ENCODE data around the gene DNAH14. TPM values are rescaled to one million over a fixed set of nuclear protein-coding genes. Genes with fewer than 3 reads are reported as not detected.
"Not testable (repeated sequence)": the region's sequence is repeated elsewhere in the genome, so short reads cannot be mapped to it uniquely, and the experiment has no call there.

The DNAH14 gene
- total and polyA plus RNA-seq, 8 donors = 7.9 to 27.6 (median 17.5) TPM

DNA sequence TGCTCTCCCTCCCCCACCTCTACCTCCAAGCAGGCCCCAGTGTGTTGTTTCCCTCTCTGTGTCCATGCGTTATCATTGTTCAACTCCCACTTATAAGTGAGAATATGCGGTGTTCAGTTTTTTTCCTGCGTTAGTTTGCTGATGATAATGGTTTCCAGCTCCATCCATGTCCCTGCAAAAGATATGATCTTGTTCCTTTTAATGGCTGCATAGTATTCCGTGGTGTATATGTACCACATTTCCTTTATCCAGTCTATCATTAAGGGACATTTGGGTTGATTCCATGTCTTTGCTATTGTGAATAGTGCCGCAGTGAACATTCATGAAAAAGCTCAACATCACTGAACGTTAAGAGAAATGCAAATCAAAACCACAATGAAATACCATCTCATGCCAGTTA lies 58.6 kb downstream of the DNAH14 start:
- Histone ChIP-seq H3K4me1 (no peaks in the 10 kb centered on the region), H3K36me3 (no peaks in the 10 kb centered on the region), H3K9me3 (no peaks in the 10 kb centered on the region), H3K27me3 (no peaks in the 10 kb centered on the region), H3K4me3 (no peak overlapping the region), H3K27ac (no peak overlapping the region)
- TF ChIP-seq, protein P1, sequence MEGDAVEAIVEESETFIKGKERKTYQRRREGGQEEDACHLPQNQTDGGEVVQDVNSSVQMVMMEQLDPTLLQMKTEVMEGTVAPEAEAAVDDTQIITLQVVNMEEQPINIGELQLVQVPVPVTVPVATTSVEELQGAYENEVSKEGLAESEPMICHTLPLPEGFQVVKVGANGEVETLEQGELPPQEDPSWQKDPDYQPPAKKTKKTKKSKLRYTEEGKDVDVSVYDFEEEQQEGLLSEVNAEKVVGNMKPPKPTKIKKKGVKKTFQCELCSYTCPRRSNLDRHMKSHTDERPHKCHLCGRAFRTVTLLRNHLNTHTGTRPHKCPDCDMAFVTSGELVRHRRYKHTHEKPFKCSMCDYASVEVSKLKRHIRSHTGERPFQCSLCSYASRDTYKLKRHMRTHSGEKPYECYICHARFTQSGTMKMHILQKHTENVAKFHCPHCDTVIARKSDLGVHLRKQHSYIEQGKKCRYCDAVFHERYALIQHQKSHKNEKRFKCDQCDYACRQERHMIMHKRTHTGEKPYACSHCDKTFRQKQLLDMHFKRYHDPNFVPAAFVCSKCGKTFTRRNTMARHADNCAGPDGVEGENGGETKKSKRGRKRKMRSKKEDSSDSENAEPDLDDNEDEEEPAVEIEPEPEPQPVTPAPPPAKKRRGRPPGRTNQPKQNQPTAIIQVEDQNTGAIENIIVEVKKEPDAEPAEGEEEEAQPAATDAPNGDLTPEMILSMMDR (IDR thresholded peaks at IDR 0.05) = no peak
- FAIRE-seq (no peak), DNase-seq (no peak), ATAC-seq (no peak)
- WGBS, 2 donors = 93 to 94% methylated on average over 6 of the region's 6 CpGs
- intact Hi-C loops (cut with DNase I) = no loop called here

DNA sequence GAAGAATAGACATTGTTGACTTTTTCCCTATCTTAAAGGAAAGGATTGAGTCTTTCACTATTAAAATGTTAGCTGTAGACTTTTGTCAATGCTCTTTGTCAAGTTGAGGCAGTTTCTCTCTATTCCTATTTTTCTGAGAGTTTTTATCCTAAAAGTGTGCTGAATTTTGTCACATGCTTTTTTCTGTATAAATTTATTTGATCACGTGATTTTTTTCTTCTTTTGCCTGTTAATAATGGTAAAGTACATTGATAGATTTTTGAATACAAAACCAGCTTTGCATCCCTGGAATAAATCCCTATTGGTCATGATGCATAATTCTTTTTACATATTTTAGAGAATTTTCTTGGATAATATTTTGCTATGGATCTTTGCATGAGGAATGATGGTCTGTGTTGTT lies 60.1 kb downstream of the DNAH14 start:
- DNase-seq = no peak
- Histone ChIP-seq H3K36me3 (no peaks in the 10 kb centered on the region), H3K4me1 (no peaks in the 10 kb centered on the region), H3K27me3 (no peaks in the 10 kb centered on the region), H3K9me3 (no peaks in the 10 kb centered on the region), H3K4me3 (no peak overlapping the region), H3K27ac (no peak overlapping the region)
- intact Hi-C loops (cut with DNase I) = no loop called here
- no peak for ATAC-seq
- TF ChIP-seq, protein P1 (IDR thresholded peaks at IDR 0.05) = no peak
- FAIRE-seq = no peak
- WGBS, 2 donors = 68 to 71% methylated on average over 1 of the region's 1 CpG

DNA sequence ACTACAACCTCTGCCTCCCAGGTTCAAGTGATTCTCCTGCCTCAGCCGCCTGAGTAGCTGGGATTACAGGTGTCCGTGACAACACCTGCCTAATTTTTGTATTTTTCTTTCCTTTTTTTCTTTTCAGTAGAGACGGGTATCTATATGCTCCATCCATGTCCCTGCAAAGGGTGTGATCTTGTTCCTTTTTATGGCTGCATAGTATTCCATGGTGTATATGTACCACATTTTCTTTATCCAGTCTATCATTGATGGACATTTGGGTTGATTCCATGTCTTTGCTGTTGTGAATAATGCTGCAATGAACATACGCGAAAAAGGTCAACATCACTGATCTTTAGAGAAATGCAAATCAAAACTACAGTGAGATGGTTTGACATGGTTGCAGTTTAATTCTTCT lies 62.1 kb downstream of the DNAH14 start:
- H3K27me3 ChIP-seq; H3K4me3 ChIP-seq; H3K36me3 ChIP-seq; H3K4me1 ChIP-seq; FAIRE-seq; DNase-seq; H3K9me3 ChIP-seq; intact Hi-C loops (cut with DNase I); ATAC-seq; H3K27ac ChIP-seq: not testable (repeated sequence)
- 95 to 97% methylated on average over 5 of the region's 5 CpGs for WGBS, 2 donors

DNA sequence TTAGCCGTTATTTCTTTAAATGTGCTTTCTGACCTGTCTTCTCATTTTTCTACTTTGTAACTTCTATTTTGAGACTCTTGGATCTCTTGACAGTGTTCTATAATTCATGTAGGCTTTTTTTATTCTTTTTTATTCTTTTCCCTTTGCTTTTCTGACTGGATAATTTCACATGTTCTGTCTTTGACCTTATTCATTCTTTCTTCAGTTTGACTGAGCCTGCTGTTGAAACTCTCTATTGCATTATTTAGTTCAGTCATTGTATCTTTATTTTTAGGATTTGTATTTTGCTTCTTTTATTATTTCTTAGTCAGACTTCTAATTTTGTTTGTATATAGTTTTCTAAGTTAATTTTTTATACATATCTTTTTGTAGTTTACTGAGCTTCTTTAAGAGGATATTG lies 66.1 kb downstream of the DNAH14 start:
- no peaks in the 10 kb centered on the region for H3K9me3 ChIP-seq
- FAIRE-seq (no peak), DNase-seq (no peak), ATAC-seq (no peak)
- no peak overlapping the region for H3K4me3 ChIP-seq
- TF ChIP-seq, protein P1 (IDR thresholded peaks at IDR 0.05) = no peak
- H3K27me3 ChIP-seq = no peaks in the 10 kb centered on the region
- 62 to 72% methylated on average over 1 of the region's 1 CpG for WGBS, 2 donors
- no peaks in the 10 kb centered on the region for H3K36me3 ChIP-seq
- no peak overlapping the region for H3K27ac ChIP-seq
- H3K4me1 ChIP-seq = no peaks in the 10 kb centered on the region
- intact Hi-C loops (cut with DNase I) = no loop called here

DNA sequence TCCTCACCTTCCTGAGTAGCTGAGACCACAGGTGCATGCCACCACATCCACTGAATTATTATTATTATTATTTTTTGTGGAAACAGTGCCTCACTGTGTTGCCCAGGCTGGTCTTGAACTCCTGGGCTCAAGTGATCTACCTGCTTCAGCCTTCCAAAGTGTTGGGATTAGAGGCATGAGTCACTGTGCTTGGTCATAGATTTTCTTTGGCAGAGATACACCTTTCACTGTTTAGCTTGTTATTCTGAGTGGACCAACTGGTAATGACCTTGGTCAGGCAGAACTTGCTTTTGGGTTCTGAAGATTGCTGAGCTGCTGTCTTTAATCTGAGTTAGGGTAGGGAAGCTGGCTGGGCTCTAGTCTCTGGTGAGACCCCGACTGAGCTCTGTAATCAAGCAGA lies 66.8 kb downstream of the DNAH14 start:
- no peaks in the 10 kb centered on the region for H3K4me1 ChIP-seq
- intact Hi-C loops (cut with DNase I) = no loop called here
- H3K27ac ChIP-seq = no peak overlapping the region
- WGBS, 2 donors = 89 to 93% methylated on average over 1 of the region's 1 CpG
- TF ChIP-seq, protein P1 (IDR thresholded peaks at IDR 0.05) = no peak
- H3K9me3 ChIP-seq = no peaks in the 10 kb centered on the region
- H3K27me3 ChIP-seq = no peaks in the 10 kb centered on the region
- H3K36me3 ChIP-seq = no peaks in the 10 kb centered on the region
- H3K4me3 ChIP-seq = no peak overlapping the region
- FAIRE-seq = no peak
- no peak for DNase-seq
- ATAC-seq = no peak

DNA sequence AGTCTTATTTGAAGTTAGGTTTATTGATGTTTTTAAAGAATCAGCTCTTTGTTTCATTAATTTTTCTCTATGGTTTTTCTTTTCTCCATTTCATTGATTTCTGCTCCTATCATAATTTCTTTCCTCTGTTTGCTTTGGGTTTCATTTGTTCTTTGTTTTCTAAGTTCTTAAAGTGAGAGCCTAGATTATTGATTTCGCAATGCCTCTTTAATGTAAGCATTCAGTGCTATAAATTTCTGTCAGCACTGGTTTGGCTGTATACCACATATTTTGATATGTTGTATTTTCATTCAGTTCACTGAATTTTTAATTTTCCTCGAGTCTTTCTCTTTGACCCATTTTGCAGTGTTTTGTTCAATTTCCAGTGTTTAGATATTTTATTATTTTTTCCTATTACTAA lies 68.7 kb downstream of the DNAH14 start:
- Histone ChIP-seq H3K4me3 (no peak overlapping the region), H3K9me3 (no peaks in the 10 kb centered on the region), H3K4me1 (no peaks in the 10 kb centered on the region), H3K27ac (no peak overlapping the region), H3K27me3 (no peaks in the 10 kb centered on the region), H3K36me3 (no peaks in the 10 kb centered on the region)
- 89 to 96% methylated on average over 2 of the region's 2 CpGs for WGBS, 2 donors
- no peak for ATAC-seq
- FAIRE-seq = no peak
- TF ChIP-seq, protein P1 (IDR thresholded peaks at IDR 0.05) = no peak
- intact Hi-C loops (cut with DNase I) = no loop called here
- no peak for DNase-seq

Measured in pancreas (tissue), 10 donors.